Measurements from ENCODE around the gene LST1. TPM values are rescaled to one million over a fixed set of nuclear protein-coding genes. Genes with fewer than 3 reads are reported as not detected.
A peak's percentile ranks its signal among the peaks of the same experiment; 100 is the strongest.

Gene LST1
- total RNA-seq, 1 donor from 2014 or later, result 1.5 TPM

Small RNAs within 50 kb of the gene (small RNA-seq; reads per million reads assigned to genes)
- gene MIR6832 (ENCODE audit: low replicate concordance) (not detected), gene SNORA38 (ENCODE audit: low replicate concordance) (3.8 reads per million, percentile 91 among the genes with 10 or more reads in this experiment), gene SNORD117 (ENCODE audit: low replicate concordance) (364 reads per million, percentile 98 among the genes with 10 or more reads in this experiment), gene SNORD84 (ENCODE audit: low replicate concordance) (not detected), gene UQCRHP1 (ENCODE audit: low replicate concordance) (not detected)

Other genes with a start within 250 kb of the LST1 start
- gene HLA-B, start 229.1 kb upstream of the LST1 start, total RNA-seq, result 451 TPM
- gene MICA, start 182.7 kb upstream of the LST1 start, total RNA-seq, result 6.8 TPM
- gene MICB, start 88.1 kb upstream of the LST1 start, total RNA-seq, result 3.9 TPM
- gene MCCD1, start 57.3 kb upstream of the LST1 start, total RNA-seq, result not detected
- 319 TPM for gene DDX39B, start 44.3 kb upstream of the LST1 start, total RNA-seq
- gene ATP6V1G2, start 39.7 kb upstream of the LST1 start, total RNA-seq, result 1.3 TPM
- gene NFKBIL1, start 38.7 kb upstream of the LST1 start, total RNA-seq, result 11.4 TPM
- not detected for gene LTA, start 14.0 kb upstream of the LST1 start, total RNA-seq
- not detected for gene TNF, start 10.7 kb upstream of the LST1 start, total RNA-seq
- 1.7 TPM for gene LTB, start 3.9 kb upstream of the LST1 start, total RNA-seq
- not detected for gene NCR3, start 6.7 kb downstream of the LST1 start, total RNA-seq
- gene AIF1, start 29.0 kb downstream of the LST1 start, total RNA-seq, result 10.9 TPM
- gene PRRC2A, start 34.4 kb downstream of the LST1 start, total RNA-seq, result 66.1 TPM
- 154 TPM for gene BAG6, start 66.4 kb downstream of the LST1 start, total RNA-seq
- not detected for gene APOM, start 69.6 kb downstream of the LST1 start, total RNA-seq
- gene C6orf47, start 74.5 kb downstream of the LST1 start, total RNA-seq, result 20.8 TPM
- 18.0 TPM for gene GPANK1, start 78.7 kb downstream of the LST1 start, total RNA-seq
- gene CSNK2B, start 79.8 kb downstream of the LST1 start, total RNA-seq, result 92.1 TPM
- gene LY6G5B, start 83.7 kb downstream of the LST1 start, total RNA-seq, result 2.6 TPM
- not detected for gene LY6G5C, start 94.8 kb downstream of the LST1 start, total RNA-seq
- 46.2 TPM for gene ABHD16A, start 117.0 kb downstream of the LST1 start, total RNA-seq
- 0.82 TPM for gene LY6G6F, start 120.6 kb downstream of the LST1 start, total RNA-seq
- not detected for gene LY6G6D, start 129.1 kb downstream of the LST1 start, total RNA-seq
- 1.1 TPM for gene LY6G6C, start 135.5 kb downstream of the LST1 start, total RNA-seq
- not detected for gene MPIG6B, start 137.1 kb downstream of the LST1 start, total RNA-seq
- 114 TPM for gene DDAH2, start 143.0 kb downstream of the LST1 start, total RNA-seq
- 131 TPM for gene CLIC1, start 150.3 kb downstream of the LST1 start, total RNA-seq
- gene MSH5, start 153.7 kb downstream of the LST1 start, total RNA-seq, result 9.6 TPM
- gene SAPCD1, start 176.4 kb downstream of the LST1 start, total RNA-seq, result not detected
- gene VWA7, start 191.1 kb downstream of the LST1 start, total RNA-seq, result 2.3 TPM
- gene VARS1, start 209.5 kb downstream of the LST1 start, total RNA-seq, result 42.5 TPM
- 20.8 TPM for gene LSM2, start 220.7 kb downstream of the LST1 start, total RNA-seq
- 4.5 TPM for gene HSPA1L, start 229.0 kb downstream of the LST1 start, total RNA-seq
- gene HSPA1A, start 229.3 kb downstream of the LST1 start, total RNA-seq, result 698 TPM
- gene HSPA1B, start 241.5 kb downstream of the LST1 start, total RNA-seq, result 827 TPM

All from tongue (tissue), 2 donors.